ENCODE data around the gene PRKAB2. TPM values are rescaled to one million over a fixed set of nuclear protein-coding genes. Genes with fewer than 3 reads are reported as not detected.

The PRKAB2 gene
- total RNA-seq, 1 donor from 2014 or later: 8.0 TPM

GRCh38 chr1:147214325-147214724 is 42.1 kb upstream of the PRKAB2 start:
- H3K4me3 ChIP-seq (ENCODE audit: low read depth, low read length): no peak overlapping the region
- TF ChIP-seq CTCF (conservative IDR thresholded peaks at IDR 0.05; ENCODE audit: low read depth, low read length): no peak
- no peak for DNase-seq (ENCODE audit: low read depth)

- TF ChIP-seq CTCF (conservative IDR thresholded peaks at IDR 0.05; ENCODE audit: low read depth, low read length): no peak
- no peak overlapping the region for H3K4me3 ChIP-seq (ENCODE audit: low read depth, low read length)
- DNase-seq (ENCODE audit: low read depth): no peak
These were observed 41.0 kb upstream of the PRKAB2 start for GRCh38 chr1:147213271-147213670.

- DNase-seq (ENCODE audit: low read depth): no peak
- TF ChIP-seq CTCF (conservative IDR thresholded peaks at IDR 0.05; ENCODE audit: low read depth, low read length): no peak
- H3K4me3 ChIP-seq (ENCODE audit: low read depth, low read length): no peak overlapping the region
These were observed 39.3 kb upstream of the PRKAB2 start for GRCh38 chr1:147211577-147211976.

GRCh38 chr1:147210987-147211386 is 38.7 kb upstream of the PRKAB2 start:
- DNase-seq (ENCODE audit: low read depth): no peak
- H3K4me3 ChIP-seq (ENCODE audit: low read depth, low read length): no peak overlapping the region
- no peak for TF ChIP-seq CTCF (conservative IDR thresholded peaks at IDR 0.05; ENCODE audit: low read depth, low read length)

GRCh38 chr1:147209825-147210821 is 37.9 kb upstream of the PRKAB2 start:
- no peak for TF ChIP-seq CTCF (conservative IDR thresholded peaks at IDR 0.05; ENCODE audit: low read depth, low read length)
- H3K4me3 ChIP-seq (ENCODE audit: low read depth, low read length): no peak overlapping the region

GRCh38 chr1:147208619-147209018 is 36.3 kb upstream of the PRKAB2 start:
- DNase-seq (ENCODE audit: low read depth): no peak
- no peak overlapping the region for H3K4me3 ChIP-seq (ENCODE audit: low read depth, low read length)
- TF ChIP-seq CTCF (conservative IDR thresholded peaks at IDR 0.05; ENCODE audit: low read depth, low read length): no peak

More at GRCh38 chr1:147209825-147210821, 37.9 kb upstream of the PRKAB2 start:
- no peak for DNase-seq (ENCODE audit: low read depth)

Data from epithelial cell of proximal tubule (primary cell).